HEK293 (cell line): ENCODE results near the gene HLA-A.

Experiments
- EGR2 ChIP-seq: fragments of 450-650 bp; formaldehyde crosslinking; IDR thresholded peaks from 2 replicates; pipeline ENCODE4 v1.5.1; 2016; ENCODE audit warnings: low read depth, missing biosample characterization, missing genetic modification characterization
- GLI2 ChIP-seq: fragments of 450-650 bp; formaldehyde crosslinking; IDR thresholded peaks from 2 replicates; pipeline ENCODE4; 2017; ENCODE audit warnings: missing biosample characterization, missing genetic modification characterization, low read depth, borderline replicate concordance
- GLI4 ChIP-seq: fragments of 450-650 bp; formaldehyde crosslinking; IDR thresholded peaks from 2 replicates; pipeline ENCODE4 v1.5.1; 2016; ENCODE audit warnings: missing biosample characterization, missing genetic modification characterization
- GLIS2 ChIP-seq: fragments of 450-650 bp; formaldehyde crosslinking; IDR thresholded peaks from 2 replicates; pipeline ENCODE4 v1.5.1; 2016; ENCODE audit warnings: missing biosample characterization, missing genetic modification characterization
- MEIS1 ChIP-seq: sonication (generic); formaldehyde crosslinking; IDR thresholded peaks from 2 replicates; pipeline ENCODE4 v1.8.1; 2022; ENCODE audit warnings: missing genetic modification reagents, mild to moderate bottlenecking, borderline replicate concordance
- ZBTB7A ChIP-seq: fragments of 450-650 bp; formaldehyde crosslinking; IDR thresholded peaks from 2 replicates; pipeline ENCODE4 v1.5.1; 2016; ENCODE audit warnings: low read depth, missing biosample characterization, missing genetic modification characterization
- ZNF133 ChIP-seq: fragments of 450-650 bp; formaldehyde crosslinking; IDR thresholded peaks from 2 replicates; pipeline ENCODE4 v1.5.1; 2016; ENCODE audit warnings: missing biosample characterization, missing genetic modification characterization
- ZNF211 ChIP-seq: fragments of 450-650 bp; formaldehyde crosslinking; IDR thresholded peaks from 2 replicates; pipeline ENCODE4 v1.5.1; 2016; ENCODE audit warnings: low read depth, missing biosample characterization, missing genetic modification characterization
- ZNF221 ChIP-seq: fragments of 450-650 bp; formaldehyde crosslinking; IDR thresholded peaks from 2 replicates; pipeline ENCODE4 v1.5.1; 2017; ENCODE audit warnings: missing biosample characterization, missing genetic modification characterization, borderline replicate concordance
- ZNF239 ChIP-seq: fragments of 450-650 bp; formaldehyde crosslinking; IDR thresholded peaks from 2 replicates; pipeline ENCODE4 v1.5.1; 2016; ENCODE audit warnings: missing biosample characterization, missing genetic modification characterization
- ZNF350 ChIP-seq: fragments of 450-650 bp; formaldehyde crosslinking; IDR thresholded peaks from 2 replicates; pipeline ENCODE4 v1.5.0; 2017; ENCODE audit warnings: missing biosample characterization, mild to moderate bottlenecking, missing genetic modification characterization
- ZNF354C ChIP-seq: fragments of 450-650 bp; formaldehyde crosslinking; IDR thresholded peaks from 2 replicates; pipeline ENCODE4 v1.5.1; 2016; ENCODE audit warnings: missing biosample characterization, missing genetic modification characterization, low read depth, borderline replicate concordance
- ZNF510 ChIP-seq: fragments of 450-650 bp; formaldehyde crosslinking; IDR thresholded peaks from 2 replicates; pipeline ENCODE4 v1.5.1; 2018; ENCODE audit warnings: mild to moderate bottlenecking, missing genetic modification characterization, missing biosample characterization; ENCODE audit not compliant: insufficient replicate concordance
- ZNF514 ChIP-seq: fragments of 450-650 bp; formaldehyde crosslinking; IDR thresholded peaks from 2 replicates; pipeline ENCODE4 v1.5.1; 2016; ENCODE audit warnings: missing biosample characterization, missing genetic modification characterization
- ZNF555 ChIP-seq: fragments of 450-650 bp; formaldehyde crosslinking; conservative IDR thresholded peaks from 2 replicates; pipeline ENCODE4 v1.5.1; 2017; ENCODE audit warnings: missing biosample characterization, mild to moderate bottlenecking, missing genetic modification characterization, inconsistent platforms
- ZNF596 ChIP-seq: fragments of 450-650 bp; IDR thresholded peaks from 2 replicates; pipeline ENCODE4 v1.5.0; 2018; ENCODE audit warnings: missing biosample characterization, mild to moderate bottlenecking, missing genetic modification characterization, moderate library complexity
- ZNF629 ChIP-seq: fragments of 450-650 bp; formaldehyde crosslinking; IDR thresholded peaks from 2 replicates; pipeline ENCODE4 v1.5.1; 2017; ENCODE audit warnings: missing biosample characterization, missing genetic modification characterization
- ZNF701 ChIP-seq: fragments of 450-650 bp; formaldehyde crosslinking; IDR thresholded peaks from 2 replicates; pipeline ENCODE4 v1.5.1; 2016; ENCODE audit warnings: missing biosample characterization, missing genetic modification characterization
- ZNF707 ChIP-seq: fragments of 450-650 bp; formaldehyde crosslinking; IDR thresholded peaks from 2 replicates; pipeline ENCODE4 v1.5.1; 2016; ENCODE audit warnings: missing biosample characterization, missing genetic modification characterization
- TF ChIP-seq, protein P1 (sequence below): fragments of 450-650 bp; formaldehyde crosslinking; IDR thresholded peaks from 2 replicates; pipeline ENCODE4 v1.5.1; 2016; ENCODE audit warnings: missing biosample characterization, missing genetic modification characterization, borderline replicate concordance
- TF ChIP-seq, protein P2 (sequence below): IDR thresholded peaks from 2 replicates; pipeline ENCODE4 v1.6.1; 2011; ENCODE audit warnings: mild to moderate bottlenecking, low read depth, low read length, borderline replicate concordance
- TF ChIP-seq, protein P3 (sequence below): fragments of 450-650 bp; formaldehyde crosslinking; IDR thresholded peaks from 2 replicates; pipeline ENCODE4 v1.5.1; 2016; ENCODE audit warnings: missing biosample characterization, missing genetic modification characterization
- TF ChIP-seq, protein P4 (sequence below): fragments of 450-650 bp; formaldehyde crosslinking; IDR thresholded peaks from 2 replicates; pipeline ENCODE4 v1.5.1; 2016; ENCODE audit warnings: missing biosample characterization, missing genetic modification characterization, low read depth
- TF ChIP-seq, protein P5 (sequence below): fragments of 450-650 bp; formaldehyde crosslinking; IDR thresholded peaks from 2 replicates; pipeline ENCODE4 v1.5.1; 2017; ENCODE audit warnings: missing biosample characterization, missing genetic modification characterization
- TF ChIP-seq, protein P6 (sequence below): fragments of 450-650 bp; formaldehyde crosslinking; IDR thresholded peaks from 2 replicates; pipeline ENCODE4 v1.5.1; 2017; ENCODE audit warnings: missing biosample characterization, missing genetic modification characterization

The HLA-A gene

DNA sequence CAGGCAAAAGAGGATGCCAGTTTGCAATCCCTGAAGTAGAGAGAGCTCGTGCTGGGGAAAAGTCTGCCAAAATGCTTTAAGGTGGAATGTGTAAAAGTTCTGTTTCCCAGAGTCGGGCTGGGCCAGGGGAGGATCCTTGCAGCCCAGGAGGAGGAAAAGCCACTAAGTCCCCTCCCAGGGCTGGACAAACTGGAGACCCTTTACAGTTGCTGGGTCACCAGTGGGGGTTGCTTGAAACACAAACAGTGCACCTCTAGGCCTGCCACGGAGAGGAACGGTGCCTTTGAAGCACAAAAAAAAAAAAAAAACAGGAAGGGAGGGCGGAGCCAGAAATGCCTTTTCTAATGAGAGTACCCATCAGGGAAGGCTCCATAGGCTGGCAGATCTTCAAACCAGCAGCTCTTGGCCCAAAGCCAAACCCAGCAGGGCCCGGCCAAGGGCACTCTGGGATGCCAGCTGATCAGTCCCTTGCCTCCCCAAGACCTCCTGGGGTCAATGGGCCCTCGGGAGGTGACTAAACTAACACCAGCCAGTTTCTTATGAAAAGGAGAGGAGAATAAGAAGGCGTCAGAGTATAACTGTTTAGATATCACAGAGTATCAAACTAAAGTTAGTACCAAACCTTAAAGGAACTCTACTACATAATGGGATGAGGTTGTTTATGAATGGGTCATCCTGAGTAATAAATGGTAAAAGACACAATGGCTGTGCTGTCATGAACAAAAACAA, 23.7 kb downstream of the HLA-A start (continued):
- TF ChIP-seq, protein P1, sequence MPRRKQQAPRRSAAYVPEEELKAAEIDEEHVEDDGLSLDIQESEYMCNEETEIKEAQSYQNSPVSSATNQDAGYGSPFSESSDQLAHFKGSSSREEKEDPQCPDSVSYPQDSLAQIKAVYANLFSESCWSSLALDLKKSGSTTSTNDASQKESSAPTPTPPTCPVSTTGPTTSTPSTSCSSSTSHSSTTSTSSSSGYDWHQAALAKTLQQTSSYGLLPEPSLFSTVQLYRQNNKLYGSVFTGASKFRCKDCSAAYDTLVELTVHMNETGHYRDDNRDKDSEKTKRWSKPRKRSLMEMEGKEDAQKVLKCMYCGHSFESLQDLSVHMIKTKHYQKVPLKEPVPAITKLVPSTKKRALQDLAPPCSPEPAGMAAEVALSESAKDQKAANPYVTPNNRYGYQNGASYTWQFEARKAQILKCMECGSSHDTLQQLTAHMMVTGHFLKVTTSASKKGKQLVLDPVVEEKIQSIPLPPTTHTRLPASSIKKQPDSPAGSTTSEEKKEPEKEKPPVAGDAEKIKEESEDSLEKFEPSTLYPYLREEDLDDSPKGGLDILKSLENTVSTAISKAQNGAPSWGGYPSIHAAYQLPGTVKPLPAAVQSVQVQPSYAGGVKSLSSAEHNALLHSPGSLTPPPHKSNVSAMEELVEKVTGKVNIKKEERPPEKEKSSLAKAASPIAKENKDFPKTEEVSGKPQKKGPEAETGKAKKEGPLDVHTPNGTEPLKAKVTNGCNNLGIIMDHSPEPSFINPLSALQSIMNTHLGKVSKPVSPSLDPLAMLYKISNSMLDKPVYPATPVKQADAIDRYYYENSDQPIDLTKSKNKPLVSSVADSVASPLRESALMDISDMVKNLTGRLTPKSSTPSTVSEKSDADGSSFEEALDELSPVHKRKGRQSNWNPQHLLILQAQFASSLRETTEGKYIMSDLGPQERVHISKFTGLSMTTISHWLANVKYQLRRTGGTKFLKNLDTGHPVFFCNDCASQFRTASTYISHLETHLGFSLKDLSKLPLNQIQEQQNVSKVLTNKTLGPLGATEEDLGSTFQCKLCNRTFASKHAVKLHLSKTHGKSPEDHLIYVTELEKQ (tag by site-specific recombination): no peak
- TF ChIP-seq, protein P2, sequence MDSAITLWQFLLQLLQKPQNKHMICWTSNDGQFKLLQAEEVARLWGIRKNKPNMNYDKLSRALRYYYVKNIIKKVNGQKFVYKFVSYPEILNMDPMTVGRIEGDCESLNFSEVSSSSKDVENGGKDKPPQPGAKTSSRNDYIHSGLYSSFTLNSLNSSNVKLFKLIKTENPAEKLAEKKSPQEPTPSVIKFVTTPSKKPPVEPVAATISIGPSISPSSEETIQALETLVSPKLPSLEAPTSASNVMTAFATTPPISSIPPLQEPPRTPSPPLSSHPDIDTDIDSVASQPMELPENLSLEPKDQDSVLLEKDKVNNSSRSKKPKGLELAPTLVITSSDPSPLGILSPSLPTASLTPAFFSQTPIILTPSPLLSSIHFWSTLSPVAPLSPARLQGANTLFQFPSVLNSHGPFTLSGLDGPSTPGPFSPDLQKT: no peak
- TF ChIP-seq, protein P3, sequence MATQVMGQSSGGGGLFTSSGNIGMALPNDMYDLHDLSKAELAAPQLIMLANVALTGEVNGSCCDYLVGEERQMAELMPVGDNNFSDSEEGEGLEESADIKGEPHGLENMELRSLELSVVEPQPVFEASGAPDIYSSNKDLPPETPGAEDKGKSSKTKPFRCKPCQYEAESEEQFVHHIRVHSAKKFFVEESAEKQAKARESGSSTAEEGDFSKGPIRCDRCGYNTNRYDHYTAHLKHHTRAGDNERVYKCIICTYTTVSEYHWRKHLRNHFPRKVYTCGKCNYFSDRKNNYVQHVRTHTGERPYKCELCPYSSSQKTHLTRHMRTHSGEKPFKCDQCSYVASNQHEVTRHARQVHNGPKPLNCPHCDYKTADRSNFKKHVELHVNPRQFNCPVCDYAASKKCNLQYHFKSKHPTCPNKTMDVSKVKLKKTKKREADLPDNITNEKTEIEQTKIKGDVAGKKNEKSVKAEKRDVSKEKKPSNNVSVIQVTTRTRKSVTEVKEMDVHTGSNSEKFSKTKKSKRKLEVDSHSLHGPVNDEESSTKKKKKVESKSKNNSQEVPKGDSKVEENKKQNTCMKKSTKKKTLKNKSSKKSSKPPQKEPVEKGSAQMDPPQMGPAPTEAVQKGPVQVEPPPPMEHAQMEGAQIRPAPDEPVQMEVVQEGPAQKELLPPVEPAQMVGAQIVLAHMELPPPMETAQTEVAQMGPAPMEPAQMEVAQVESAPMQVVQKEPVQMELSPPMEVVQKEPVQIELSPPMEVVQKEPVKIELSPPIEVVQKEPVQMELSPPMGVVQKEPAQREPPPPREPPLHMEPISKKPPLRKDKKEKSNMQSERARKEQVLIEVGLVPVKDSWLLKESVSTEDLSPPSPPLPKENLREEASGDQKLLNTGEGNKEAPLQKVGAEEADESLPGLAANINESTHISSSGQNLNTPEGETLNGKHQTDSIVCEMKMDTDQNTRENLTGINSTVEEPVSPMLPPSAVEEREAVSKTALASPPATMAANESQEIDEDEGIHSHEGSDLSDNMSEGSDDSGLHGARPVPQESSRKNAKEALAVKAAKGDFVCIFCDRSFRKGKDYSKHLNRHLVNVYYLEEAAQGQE (tag by site-specific recombination): no peak
- TF ChIP-seq GLI2 (tag by site-specific recombination) (0 out of 2 replicates have a peak, but pooled peaks have one; percentile 4), ZNF514 (no peak), ZNF707 (no peak), EGR2 (tag by site-specific recombination) (no peak), ZNF211 (tag by site-specific recombination) (no peak), ZNF596 (tag by site-specific recombination) (0 out of 2 replicates have a peak, but pooled peaks have one; percentile 51), ZNF701 (tag by site-specific recombination) (no peak), GLI4 (tag by site-specific recombination) (no peak), ZNF221 (tag by site-specific recombination) (no peak), ZNF555 (tag by site-specific recombination) (no peak), ZNF350 (tag by site-specific recombination) (no peak), GLIS2 (tag by site-specific recombination) (peak; percentile 85), ZNF510 (no peak), MEIS1 (CRISPR knock-in tag) (no peak), ZNF354C (tag by site-specific recombination) (no peak), ZNF629 (tag by site-specific recombination) (peak; percentile 40; the same call in 1 of the 2 replicates), ZNF239 (no peak), ZNF133 (no peak), ZBTB7A (tag by site-specific recombination) (no peak)
- TF ChIP-seq, protein P4, sequence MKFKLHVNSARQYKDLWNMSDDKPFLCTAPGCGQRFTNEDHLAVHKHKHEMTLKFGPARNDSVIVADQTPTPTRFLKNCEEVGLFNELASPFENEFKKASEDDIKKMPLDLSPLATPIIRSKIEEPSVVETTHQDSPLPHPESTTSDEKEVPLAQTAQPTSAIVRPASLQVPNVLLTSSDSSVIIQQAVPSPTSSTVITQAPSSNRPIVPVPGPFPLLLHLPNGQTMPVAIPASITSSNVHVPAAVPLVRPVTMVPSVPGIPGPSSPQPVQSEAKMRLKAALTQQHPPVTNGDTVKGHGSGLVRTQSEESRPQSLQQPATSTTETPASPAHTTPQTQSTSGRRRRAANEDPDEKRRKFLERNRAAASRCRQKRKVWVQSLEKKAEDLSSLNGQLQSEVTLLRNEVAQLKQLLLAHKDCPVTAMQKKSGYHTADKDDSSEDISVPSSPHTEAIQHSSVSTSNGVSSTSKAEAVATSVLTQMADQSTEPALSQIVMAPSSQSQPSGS (tag by site-specific recombination): no peak
- TF ChIP-seq, protein P5, sequence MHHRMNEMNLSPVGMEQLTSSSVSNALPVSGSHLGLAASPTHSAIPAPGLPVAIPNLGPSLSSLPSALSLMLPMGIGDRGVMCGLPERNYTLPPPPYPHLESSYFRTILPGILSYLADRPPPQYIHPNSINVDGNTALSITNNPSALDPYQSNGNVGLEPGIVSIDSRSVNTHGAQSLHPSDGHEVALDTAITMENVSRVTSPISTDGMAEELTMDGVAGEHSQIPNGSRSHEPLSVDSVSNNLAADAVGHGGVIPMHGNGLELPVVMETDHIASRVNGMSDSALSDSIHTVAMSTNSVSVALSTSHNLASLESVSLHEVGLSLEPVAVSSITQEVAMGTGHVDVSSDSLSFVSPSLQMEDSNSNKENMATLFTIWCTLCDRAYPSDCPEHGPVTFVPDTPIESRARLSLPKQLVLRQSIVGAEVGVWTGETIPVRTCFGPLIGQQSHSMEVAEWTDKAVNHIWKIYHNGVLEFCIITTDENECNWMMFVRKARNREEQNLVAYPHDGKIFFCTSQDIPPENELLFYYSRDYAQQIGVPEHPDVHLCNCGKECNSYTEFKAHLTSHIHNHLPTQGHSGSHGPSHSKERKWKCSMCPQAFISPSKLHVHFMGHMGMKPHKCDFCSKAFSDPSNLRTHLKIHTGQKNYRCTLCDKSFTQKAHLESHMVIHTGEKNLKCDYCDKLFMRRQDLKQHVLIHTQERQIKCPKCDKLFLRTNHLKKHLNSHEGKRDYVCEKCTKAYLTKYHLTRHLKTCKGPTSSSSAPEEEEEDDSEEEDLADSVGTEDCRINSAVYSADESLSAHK (tag by site-specific recombination): peak; percentile 44; the same call in 1 of the 2 replicates
- TF ChIP-seq, protein P6, sequence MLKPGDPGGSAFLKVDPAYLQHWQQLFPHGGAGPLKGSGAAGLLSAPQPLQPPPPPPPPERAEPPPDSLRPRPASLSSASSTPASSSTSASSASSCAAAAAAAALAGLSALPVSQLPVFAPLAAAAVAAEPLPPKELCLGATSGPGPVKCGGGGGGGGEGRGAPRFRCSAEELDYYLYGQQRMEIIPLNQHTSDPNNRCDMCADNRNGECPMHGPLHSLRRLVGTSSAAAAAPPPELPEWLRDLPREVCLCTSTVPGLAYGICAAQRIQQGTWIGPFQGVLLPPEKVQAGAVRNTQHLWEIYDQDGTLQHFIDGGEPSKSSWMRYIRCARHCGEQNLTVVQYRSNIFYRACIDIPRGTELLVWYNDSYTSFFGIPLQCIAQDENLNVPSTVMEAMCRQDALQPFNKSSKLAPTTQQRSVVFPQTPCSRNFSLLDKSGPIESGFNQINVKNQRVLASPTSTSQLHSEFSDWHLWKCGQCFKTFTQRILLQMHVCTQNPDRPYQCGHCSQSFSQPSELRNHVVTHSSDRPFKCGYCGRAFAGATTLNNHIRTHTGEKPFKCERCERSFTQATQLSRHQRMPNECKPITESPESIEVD (tag by site-specific recombination): peak; percentile 60; the same call in 1 of the 2 replicates
